Vagina (tissue), 2 donors: ENCODE results near the gene ANKFN1. TPM values are rescaled to one million over a fixed set of nuclear protein-coding genes. Genes with fewer than 3 reads are reported as not detected.

Source experiments
- DNase-seq, 2 donors: peaks; one replicate each; pipeline ENCODE4 v3.0.0-alpha.2; 2017; ENCODE audit errors: extremely low spot score in 2 of 2
- H3K27ac ChIP-seq: fragments of 200-600 bp; sonication (generic); one replicate; pipeline ENCODE4 v1.5.1; 2019
- H3K27me3 ChIP-seq: fragments of 200-600 bp; sonication (generic); one replicate; pipeline ENCODE4 v1.5.1; 2019
- H3K36me3 ChIP-seq, 2 donors: fragments of 200-600 bp; sonication (generic); one replicate each; pipeline ENCODE4 v1.5.1; 2017 to 2019
- H3K4me1 ChIP-seq: fragments of 200-600 bp; sonication (generic); one replicate; pipeline ENCODE4 v1.5.1; 2019
- H3K4me3 ChIP-seq, 2 donors: fragments of 200-600 bp; sonication (generic); 1 replicate in 1 of 2; 2 replicates in 1 of 2; pipeline ENCODE4 v1.5.1; 2016 to 2019
- H3K9me3 ChIP-seq: fragments of 200-600 bp; sonication (generic); one replicate; pipeline ENCODE4 v1.5.1; 2019
- CTCF ChIP-seq, 3 experiments: fragments of 450-650 bp in 2 of 3; fragments of 200-600 bp in 1 of 3; sonication (generic) in 1 of 3; IDR thresholded peaks; one replicate each; pipeline ENCODE4 v1.5.1; 2017 to 2019; ENCODE audit warnings: antibody characterized with exemption in 3 of 3, mild to moderate bottlenecking in 2 of 3, moderate library complexity in 2 of 3
- POLR2A ChIP-seq, 2 donors: fragments of 450-650 bp; IDR thresholded peaks; one replicate each; pipeline ENCODE4 v1.6.1; 2017; ENCODE audit warnings: antibody characterized with exemption in 2 of 2, mild to moderate bottlenecking in 2 of 2, moderate library complexity in 2 of 2
- POLR2AphosphoS5 ChIP-seq, 2 donors: sonication (generic); formaldehyde crosslinking; IDR thresholded peaks; one replicate each; pipeline ENCODE4 v1.9.0; 2017; ENCODE audit warnings: antibody characterized with exemption in 2 of 2, mild to moderate bottlenecking in 2 of 2, low read depth in 1 of 2; ENCODE audit not compliant: insufficient read depth in 1 of 2
- intact Hi-C: fragments of 100-400 bp; cut with DNase I; formaldehyde crosslinking; loops from one replicate; pipeline ENCODE4 v1.15.1; 2023
- total RNA-seq: library from RNA; depleted of rRNA; stranded (reverse); fragments of >200 nt; gene quantifications from one replicate; pipeline ENCODE4 v1.2.3, GENCODE V29; 2016

Gene ANKFN1
- total RNA-seq, 1 donor from 2014 or later: 3.4 TPM

GRCh38 chr17:56441308-56441707 lies 288.0 kb downstream of the ANKFN1 start:
- intact Hi-C loops: no loop called here
- no peak for TF ChIP-seq POLR2AphosphoS5 (IDR thresholded peaks at IDR 0.05; ENCODE audit: insufficient read depth in 1 of 2, low read depth in 1 of 2)
- TF ChIP-seq CTCF (IDR thresholded peaks at IDR 0.05): no peak
- no peak for TF ChIP-seq POLR2A (IDR thresholded peaks at IDR 0.05)

GRCh38 chr17:56445692-56446411 lies 292.6 kb downstream of the ANKFN1 start:
- Histone ChIP-seq H3K36me3 (no peaks in the 10 kb centered on the region), H3K27ac (no peak overlapping the region), H3K4me3 (no peak overlapping the region), H3K4me1 (no peaks in the 10 kb centered on the region), H3K9me3 (no peaks in the 10 kb centered on the region), H3K27me3 (no peaks in the 10 kb centered on the region)
- no peak for TF ChIP-seq POLR2A (IDR thresholded peaks at IDR 0.05)
- TF ChIP-seq CTCF (IDR thresholded peaks at IDR 0.05): no peak
- intact Hi-C loops: no loop called here
- no peak for DNase-seq

More at GRCh38 chr17:56441308-56441707, 288.0 kb downstream of the ANKFN1 start:
- no peaks in the 10 kb centered on the region for H3K4me1 ChIP-seq
- no peak overlapping the region for H3K4me3 ChIP-seq
- no peaks in the 10 kb centered on the region for H3K9me3 ChIP-seq
- H3K36me3 ChIP-seq: no peaks in the 10 kb centered on the region
- DNase-seq: no peak
- H3K27me3 ChIP-seq: no peaks in the 10 kb centered on the region
- no peak overlapping the region for H3K27ac ChIP-seq

GRCh38 chr17:56447171-56447570 lies 293.9 kb downstream of the ANKFN1 start:
- intact Hi-C loops: no loop called here
- Histone ChIP-seq H3K4me1 (no peaks in the 10 kb centered on the region), H3K9me3 (no peaks in the 10 kb centered on the region), H3K4me3 (no peak overlapping the region), H3K27ac (no peak overlapping the region), H3K36me3 (no peaks in the 10 kb centered on the region), H3K27me3 (no peaks in the 10 kb centered on the region)
- no peak for TF ChIP-seq POLR2AphosphoS5 (IDR thresholded peaks at IDR 0.05; ENCODE audit: insufficient read depth in 1 of 2, low read depth in 1 of 2)
- TF ChIP-seq POLR2A (IDR thresholded peaks at IDR 0.05): no peak
- no peak for DNase-seq

- DNase-seq: no peak
- intact Hi-C loops: no loop called here
- Histone ChIP-seq H3K36me3 (no peaks in the 10 kb centered on the region), H3K9me3 (no peaks in the 10 kb centered on the region), H3K4me3 (no peak overlapping the region), H3K27me3 (no peaks in the 10 kb centered on the region), H3K4me1 (no peaks in the 10 kb centered on the region), H3K27ac (no peak overlapping the region)
- TF ChIP-seq POLR2AphosphoS5 (IDR thresholded peaks at IDR 0.05; ENCODE audit: insufficient read depth in 1 of 2, low read depth in 1 of 2) (no peak), POLR2A (IDR thresholded peaks at IDR 0.05) (no peak), CTCF (IDR thresholded peaks at IDR 0.05) (no peak)
Observed at GRCh38 chr17:56448371-56448770, 295.1 kb downstream of the ANKFN1 start.

GRCh38 chr17:56449176-56449575 lies 295.9 kb downstream of the ANKFN1 start:
- no peak overlapping the region for H3K4me3 ChIP-seq
- intact Hi-C loops: no loop called here
- H3K9me3 ChIP-seq: no peaks in the 10 kb centered on the region
- H3K27me3 ChIP-seq: no peaks in the 10 kb centered on the region
- no peaks in the 10 kb centered on the region for H3K4me1 ChIP-seq
- no peak for TF ChIP-seq POLR2AphosphoS5 (IDR thresholded peaks at IDR 0.05; ENCODE audit: insufficient read depth in 1 of 2, low read depth in 1 of 2)
- no peaks in the 10 kb centered on the region for H3K36me3 ChIP-seq
- H3K27ac ChIP-seq: no peak overlapping the region
- DNase-seq: no peak

GRCh38 chr17:56451629-56452028 lies 298.4 kb downstream of the ANKFN1 start:
- TF ChIP-seq POLR2AphosphoS5 (IDR thresholded peaks at IDR 0.05; ENCODE audit: insufficient read depth in 1 of 2, low read depth in 1 of 2): no peak
- no peak for TF ChIP-seq POLR2A (IDR thresholded peaks at IDR 0.05)
- TF ChIP-seq CTCF (IDR thresholded peaks at IDR 0.05): no peak
- DNase-seq: no peak
- intact Hi-C loops: no loop called here

More at GRCh38 chr17:56451629-56452028, 298.4 kb downstream of the ANKFN1 start:
- Histone ChIP-seq H3K27me3 (no peaks in the 10 kb centered on the region), H3K36me3 (no peaks in the 10 kb centered on the region), H3K27ac (no peak overlapping the region), H3K4me1 (no peaks in the 10 kb centered on the region), H3K9me3 (no peaks in the 10 kb centered on the region), H3K4me3 (no peak overlapping the region)
